Measurements from ENCODE around the gene SPRTN.
A peak's percentile ranks its signal among the peaks of the same experiment; 100 is the strongest.

Gene SPRTN

DNA sequence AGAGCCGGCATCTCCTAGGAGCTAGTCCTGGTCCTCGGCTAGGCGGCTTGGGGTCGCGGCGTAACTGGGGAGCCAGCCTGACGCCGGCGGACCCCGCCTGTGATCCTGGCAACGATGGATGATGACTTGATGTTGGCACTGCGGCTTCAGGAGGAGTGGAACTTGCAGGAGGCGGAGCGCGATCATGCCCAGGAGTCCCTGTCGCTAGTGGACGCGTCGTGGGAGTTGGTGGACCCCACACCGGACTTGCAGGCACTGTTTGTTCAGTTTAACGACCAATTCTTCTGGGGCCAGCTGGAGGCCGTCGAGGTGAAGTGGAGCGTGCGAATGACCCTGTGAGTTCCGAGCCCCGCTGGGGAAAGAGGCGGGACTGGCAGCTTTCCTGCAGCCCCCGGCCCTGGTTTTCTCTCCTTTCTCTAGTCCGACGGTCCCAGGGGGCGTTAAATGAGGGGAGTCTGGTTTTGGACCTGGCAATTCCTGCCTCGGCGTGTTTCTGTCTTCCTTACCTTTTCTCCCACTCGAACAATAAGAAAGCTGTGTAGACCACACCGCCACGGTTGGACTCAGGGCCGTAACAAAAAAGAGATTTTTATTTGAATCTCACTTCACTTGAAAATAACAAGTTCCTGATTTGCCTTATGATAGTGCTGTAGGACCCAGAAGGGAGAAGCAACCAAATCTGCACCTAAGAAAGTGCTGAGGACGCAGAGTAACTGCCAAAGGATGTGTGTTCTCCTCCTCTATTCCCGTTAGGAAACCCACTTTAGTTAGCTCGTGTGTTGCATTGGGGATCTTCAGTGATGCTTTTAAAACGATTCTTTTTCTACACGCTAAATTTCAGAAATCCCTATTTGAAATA lies at the start of gene SPRTN:
SPRTN (plus strand) TSS at position 24 of the 859 bp plus-strand sequence; CDS start at position 115, 91 bp downstream.
- H2AFZ ChIP-seq (ENCODE audit: low read length), result peak within 1 kb of the TSS; percentile 89
- H3K4me3 ChIP-seq (ENCODE audit: low read length, poor library complexity, severe bottlenecking), result peak within 1 kb of the TSS; percentile 92
- peak within 1 kb of the TSS; percentile 88 for H3K9ac ChIP-seq (ENCODE audit: low read depth, low read length, poor library complexity, severe bottlenecking)
- no peaks in the 10 kb centered on the region for H3K36me3 ChIP-seq (ENCODE audit: insufficient read depth, low read length)
- peaks cover 43% of the 10 kb centered on the region for H4K20me1 ChIP-seq (ENCODE audit: insufficient read depth, low read length, poor library complexity, severe bottlenecking)
- H3K79me2 ChIP-seq (ENCODE audit: insufficient read depth, low read length), result peaks cover 81% of the 10 kb centered on the region
- TF ChIP-seq CTCF (conservative IDR thresholded peaks at IDR 0.05; ENCODE audit: low read length), result no peak
- TF ChIP-seq EZH2phosphoT487 (IDR thresholded peaks at IDR 0.05; ENCODE audit: borderline replicate concordance), result no peak
- H3K9me3 ChIP-seq (ENCODE audit: insufficient read depth, low read depth, low read length), result no peaks in the 10 kb centered on the region
- no peaks in the 10 kb centered on the region for H3K9me2 ChIP-seq (replicated peaks; ENCODE audit: low read depth, low read length)
- peaks cover 50% of the 10 kb centered on the region for H3K4me1 ChIP-seq (ENCODE audit: insufficient read depth, low read length, poor library complexity, severe bottlenecking)
- peak within 1 kb of the TSS; percentile 87 for H3K4me2 ChIP-seq (ENCODE audit: low read depth, low read length, poor library complexity, severe bottlenecking)
- H3K27me3 ChIP-seq (ENCODE audit: insufficient read depth, low read length, poor library complexity, severe bottlenecking), result no peaks in the 10 kb centered on the region
- H3F3A ChIP-seq (ENCODE audit: low read depth), result no peaks in the 10 kb centered on the region; the same call in 1 of the 2 replicates

DNA sequence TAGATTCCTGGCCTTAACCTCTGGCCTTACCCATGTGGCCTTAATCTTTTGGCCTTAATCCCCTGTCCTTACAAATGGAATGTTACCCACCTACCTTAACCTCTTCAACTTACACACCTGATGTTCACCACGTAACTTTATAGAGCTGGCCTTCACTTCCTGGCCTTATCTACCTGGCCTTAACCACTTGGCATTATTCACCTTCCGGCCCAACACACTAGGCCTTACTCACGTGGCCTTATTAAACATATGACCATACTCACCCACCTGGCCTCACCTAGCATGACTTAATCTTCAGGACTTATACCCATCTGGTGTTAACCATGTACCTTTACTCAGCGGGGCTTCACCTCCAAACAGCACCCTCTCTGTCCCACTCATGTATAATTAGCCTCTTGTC lies 42.2 kb upstream of the SPRTN start:
- no peaks in the 10 kb centered on the region for H3K27me3 ChIP-seq (ENCODE audit: insufficient read depth, low read length, poor library complexity, severe bottlenecking)
- no peak overlapping the region for H2AFZ ChIP-seq (ENCODE audit: low read length)
- no peaks in the 10 kb centered on the region for H3K36me3 ChIP-seq (ENCODE audit: insufficient read depth, low read length)
- no peaks in the 10 kb centered on the region for H3K9me3 ChIP-seq (ENCODE audit: insufficient read depth, low read depth, low read length)
- no peak overlapping the region for H3K9ac ChIP-seq (ENCODE audit: low read depth, low read length, poor library complexity, severe bottlenecking)
- no peaks in the 10 kb centered on the region for H4K20me1 ChIP-seq (ENCODE audit: insufficient read depth, low read length, poor library complexity, severe bottlenecking)
- H3K4me1 ChIP-seq (ENCODE audit: insufficient read depth, low read length, poor library complexity, severe bottlenecking), result no peaks in the 10 kb centered on the region
- H3F3A ChIP-seq (ENCODE audit: low read depth), result no peaks in the 10 kb centered on the region
- no peaks in the 10 kb centered on the region for H3K79me2 ChIP-seq (ENCODE audit: insufficient read depth, low read length)
- no peak overlapping the region for H3K4me2 ChIP-seq (ENCODE audit: low read depth, low read length, poor library complexity, severe bottlenecking)
- no peak overlapping the region for H3K4me3 ChIP-seq (ENCODE audit: low read length, poor library complexity, severe bottlenecking)
- no peak for TF ChIP-seq EZH2phosphoT487 (IDR thresholded peaks at IDR 0.05; ENCODE audit: borderline replicate concordance)
- no peak for TF ChIP-seq CTCF (conservative IDR thresholded peaks at IDR 0.05; ENCODE audit: low read length)
- H3K9me2 ChIP-seq (replicated peaks; ENCODE audit: low read depth, low read length), result no peaks in the 10 kb centered on the region

DNA sequence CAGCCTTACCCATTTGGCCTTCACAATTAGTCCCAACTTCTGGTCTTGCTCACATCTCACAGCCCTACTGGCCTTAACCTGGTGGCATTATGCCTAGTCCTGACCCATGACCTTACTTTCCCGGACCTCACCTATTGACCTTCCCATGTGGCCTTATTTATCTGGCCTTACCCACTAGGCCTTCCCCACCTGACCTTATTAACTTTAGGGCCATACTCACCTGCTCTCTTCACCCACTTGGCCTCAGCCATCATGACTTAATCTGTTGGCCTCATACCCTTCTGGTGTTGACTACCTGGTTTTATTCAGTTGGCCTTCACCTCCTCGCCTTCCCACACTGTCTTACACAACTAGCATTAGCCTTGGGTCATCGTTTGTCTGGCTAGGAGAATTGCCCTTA lies 36.1 kb upstream of the SPRTN start:
- no peaks in the 10 kb centered on the region for H3K4me1 ChIP-seq (ENCODE audit: insufficient read depth, low read length, poor library complexity, severe bottlenecking)
- no peaks in the 10 kb centered on the region for H3K9me3 ChIP-seq (ENCODE audit: insufficient read depth, low read depth, low read length)
- no peak overlapping the region for H3K9ac ChIP-seq (ENCODE audit: low read depth, low read length, poor library complexity, severe bottlenecking)
- H3F3A ChIP-seq (ENCODE audit: low read depth), result no peaks in the 10 kb centered on the region
- H4K20me1 ChIP-seq (ENCODE audit: insufficient read depth, low read length, poor library complexity, severe bottlenecking), result no peaks in the 10 kb centered on the region
- H3K4me3 ChIP-seq (ENCODE audit: low read length, poor library complexity, severe bottlenecking), result no peak overlapping the region
- no peaks in the 10 kb centered on the region for H3K27me3 ChIP-seq (ENCODE audit: insufficient read depth, low read length, poor library complexity, severe bottlenecking)
- H2AFZ ChIP-seq (ENCODE audit: low read length), result no peak overlapping the region
- no peaks in the 10 kb centered on the region for H3K9me2 ChIP-seq (replicated peaks; ENCODE audit: low read depth, low read length)
- no peaks in the 10 kb centered on the region for H3K79me2 ChIP-seq (ENCODE audit: insufficient read depth, low read length)
- TF ChIP-seq EZH2phosphoT487 (IDR thresholded peaks at IDR 0.05; ENCODE audit: borderline replicate concordance), result no peak
- no peak for TF ChIP-seq CTCF (conservative IDR thresholded peaks at IDR 0.05; ENCODE audit: low read length)
- H3K4me2 ChIP-seq (ENCODE audit: low read depth, low read length, poor library complexity, severe bottlenecking), result no peak overlapping the region
- no peaks in the 10 kb centered on the region for H3K36me3 ChIP-seq (ENCODE audit: insufficient read depth, low read length)

All from Loucy (cell line).